Cardiac muscle cell (in vitro differentiated cells and primary cell): ENCODE measurements around the gene CPLX4. TPM values are rescaled to one million over a fixed set of nuclear protein-coding genes. Genes with fewer than 3 reads are reported as not detected.

Source experiments
- DNase-seq, 2 donors: peaks; one replicate each; pipeline versions ENCODE4 v3.0.0 to v3.0.0-alpha.2; 2010 to 2017; ENCODE audit warnings: low read depth in 1 of 2, low spot score in 1 of 2
- H3K27ac ChIP-seq: fragments of 200-600 bp; sonication (generic); 2 replicates; pipeline ENCODE4 v1.5.1; 2016
- H3K27me3 ChIP-seq: fragments of 200-600 bp; sonication (generic); 2 replicates; pipeline ENCODE4 v1.6.0; 2016; ENCODE audit warnings: control low read depth
- H3K36me3 ChIP-seq: fragments of 200-600 bp; sonication (generic); 2 replicates; pipeline ENCODE4 v1.5.1; 2016; ENCODE audit warnings: control low read depth
- H3K4me1 ChIP-seq: fragments of 200-600 bp; sonication (generic); 2 replicates; pipeline ENCODE4 v1.8.1; 2017; ENCODE audit warnings: low read depth, mild to moderate bottlenecking, mixed run types
- H3K4me3 ChIP-seq: fragments of 200-600 bp; sonication (generic); 2 replicates; pipeline ENCODE4 v1.5.1; 2016; ENCODE audit warnings: mild to moderate bottlenecking
- H3K9me3 ChIP-seq: fragments of 200-600 bp; sonication (generic); 2 replicates; pipeline ENCODE4 v1.5.1; 2017; ENCODE audit warnings: low read depth, mild to moderate bottlenecking, control low read depth
- polyA plus RNA-seq: library from polyadenylated mRNA; unstranded; fragments of >200 nt; fragmentation: Nextera tagmentation; extraction: Ambion mirVana; gene quantifications from 2 replicates; pipeline ENCODE4 v1.2.1, GENCODE V29; 2016
- total RNA-seq: library from RNA; depleted of rRNA; stranded (reverse); fragments of >200 nt; gene quantifications from 2 replicates; pipeline ENCODE4 v1.2.3, GENCODE V29; 2016
- TF ChIP-seq, protein P1 (sequence below): IDR thresholded peaks from 2 replicates; pipeline ENCODE4 v1.5.1; 2012; ENCODE audit warnings: low read depth, mild to moderate bottlenecking, low read length

Gene CPLX4
- total and polyA plus RNA-seq, 2 experiments from 2014 or later = not detected

DNA sequence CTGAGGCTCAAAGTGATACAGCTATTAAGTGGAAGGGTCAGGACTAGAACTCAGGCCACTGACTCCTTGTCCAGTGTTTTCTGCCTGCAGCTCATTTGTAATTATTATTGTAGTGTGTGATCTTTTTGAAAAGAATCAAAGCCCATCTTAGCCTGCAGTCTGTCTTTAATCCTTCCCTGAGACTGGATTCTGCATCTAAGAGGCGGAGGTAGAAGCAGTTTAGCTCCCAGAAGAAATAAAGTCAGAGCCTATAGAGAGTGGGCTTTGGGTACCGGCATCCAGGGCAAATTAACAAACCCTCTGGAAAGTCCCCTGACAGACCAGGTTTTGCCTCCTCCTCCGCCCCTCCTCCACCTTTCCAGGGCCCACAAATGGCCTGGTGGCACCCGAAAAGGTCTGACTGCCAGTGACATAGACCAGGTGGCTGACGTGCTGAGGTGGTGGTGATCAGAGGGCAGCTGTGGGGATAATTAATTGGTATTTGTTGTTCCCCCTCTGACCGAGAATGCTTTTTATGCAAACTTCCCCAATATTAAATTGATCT lies 43.0 kb downstream of the CPLX4 start:
- no peak for DNase-seq
- Histone ChIP-seq H3K4me3 (no peak overlapping the region), H3K27me3 (peaks cover 100% of the 10 kb centered on the region), H3K4me1 (no peaks in the 10 kb centered on the region), H3K36me3 (no peaks in the 10 kb centered on the region), H3K9me3 (no peaks in the 10 kb centered on the region), H3K27ac (no peak overlapping the region)
- TF ChIP-seq, protein P1, sequence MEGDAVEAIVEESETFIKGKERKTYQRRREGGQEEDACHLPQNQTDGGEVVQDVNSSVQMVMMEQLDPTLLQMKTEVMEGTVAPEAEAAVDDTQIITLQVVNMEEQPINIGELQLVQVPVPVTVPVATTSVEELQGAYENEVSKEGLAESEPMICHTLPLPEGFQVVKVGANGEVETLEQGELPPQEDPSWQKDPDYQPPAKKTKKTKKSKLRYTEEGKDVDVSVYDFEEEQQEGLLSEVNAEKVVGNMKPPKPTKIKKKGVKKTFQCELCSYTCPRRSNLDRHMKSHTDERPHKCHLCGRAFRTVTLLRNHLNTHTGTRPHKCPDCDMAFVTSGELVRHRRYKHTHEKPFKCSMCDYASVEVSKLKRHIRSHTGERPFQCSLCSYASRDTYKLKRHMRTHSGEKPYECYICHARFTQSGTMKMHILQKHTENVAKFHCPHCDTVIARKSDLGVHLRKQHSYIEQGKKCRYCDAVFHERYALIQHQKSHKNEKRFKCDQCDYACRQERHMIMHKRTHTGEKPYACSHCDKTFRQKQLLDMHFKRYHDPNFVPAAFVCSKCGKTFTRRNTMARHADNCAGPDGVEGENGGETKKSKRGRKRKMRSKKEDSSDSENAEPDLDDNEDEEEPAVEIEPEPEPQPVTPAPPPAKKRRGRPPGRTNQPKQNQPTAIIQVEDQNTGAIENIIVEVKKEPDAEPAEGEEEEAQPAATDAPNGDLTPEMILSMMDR = no peak

DNA sequence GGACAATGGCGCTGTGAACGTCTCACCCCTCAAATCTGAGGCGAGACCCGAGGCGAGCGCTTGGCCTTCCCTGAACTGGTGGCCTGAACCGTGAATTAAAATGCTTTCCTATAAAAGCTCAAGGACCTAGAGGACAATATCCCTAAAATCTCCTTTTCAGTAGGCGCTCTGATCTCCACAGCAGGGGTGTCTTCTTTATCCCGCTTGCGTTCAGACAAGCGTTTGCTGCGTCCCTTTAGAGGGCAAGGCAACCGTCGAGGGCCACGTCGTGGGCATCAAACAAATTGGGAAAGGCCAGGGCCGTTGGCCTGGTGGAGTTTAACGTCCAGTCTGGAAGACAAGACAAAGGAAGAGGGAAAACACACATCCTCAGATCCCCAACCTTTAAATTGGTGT lies 43.9 kb downstream of the CPLX4 start:
- TF ChIP-seq, protein P1 = no peak
- Histone ChIP-seq H3K27me3 (peaks cover 100% of the 10 kb centered on the region), H3K4me3 (no peak overlapping the region), H3K9me3 (no peaks in the 10 kb centered on the region), H3K36me3 (no peaks in the 10 kb centered on the region), H3K4me1 (no peaks in the 10 kb centered on the region), H3K27ac (no peak overlapping the region)
- no peak for DNase-seq

DNA sequence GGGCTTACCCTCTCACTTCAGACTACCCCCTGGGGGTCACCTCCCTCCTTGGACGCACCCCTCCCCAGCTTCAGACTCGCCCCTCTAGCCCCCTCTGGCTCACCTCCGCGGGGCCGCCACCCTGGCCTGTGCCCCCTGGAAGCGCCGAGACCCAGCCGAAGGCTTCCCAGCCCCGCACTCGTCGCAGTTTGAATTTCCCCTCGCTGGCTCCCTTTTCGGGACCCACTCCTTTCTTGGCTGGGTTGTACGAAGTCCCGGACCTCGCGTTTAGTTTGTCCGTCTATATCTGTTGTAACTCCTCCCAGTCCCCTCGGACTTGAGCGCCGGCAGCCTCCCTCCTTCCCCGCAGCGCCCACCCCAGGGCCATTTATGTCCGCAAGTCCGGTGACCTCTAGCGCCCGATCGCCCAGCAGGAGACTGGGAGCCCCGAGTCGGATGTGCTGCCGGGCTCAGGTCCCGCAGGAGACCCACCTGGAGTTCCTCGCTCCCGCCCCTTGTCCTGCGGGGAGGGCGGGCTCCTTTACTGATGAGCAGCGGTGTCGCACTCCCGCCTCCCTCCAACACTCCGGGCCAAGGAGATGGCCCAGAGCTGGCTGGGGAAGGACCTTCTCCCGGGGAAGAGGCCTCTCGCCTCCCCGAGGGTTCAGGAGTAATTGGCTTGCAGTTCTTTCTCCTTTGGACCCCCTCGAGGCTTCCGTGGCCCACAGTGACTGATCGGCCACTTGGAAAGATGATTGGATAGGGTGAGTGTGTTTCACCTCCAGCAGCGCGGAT lies 44.5 kb downstream of the CPLX4 start:
- no peaks in the 10 kb centered on the region for H3K36me3 ChIP-seq
- no peaks in the 10 kb centered on the region for H3K9me3 ChIP-seq
- H3K4me3 ChIP-seq = peak overlapping the region; percentile 6
- H3K4me1 ChIP-seq = no peaks in the 10 kb centered on the region
- TF ChIP-seq, protein P1 = no peak
- peaks cover 100% of the 10 kb centered on the region for H3K27me3 ChIP-seq
- no peak overlapping the region for H3K27ac ChIP-seq
- DNase-seq = peak in 1 of 2 donors; percentile 36

DNA sequence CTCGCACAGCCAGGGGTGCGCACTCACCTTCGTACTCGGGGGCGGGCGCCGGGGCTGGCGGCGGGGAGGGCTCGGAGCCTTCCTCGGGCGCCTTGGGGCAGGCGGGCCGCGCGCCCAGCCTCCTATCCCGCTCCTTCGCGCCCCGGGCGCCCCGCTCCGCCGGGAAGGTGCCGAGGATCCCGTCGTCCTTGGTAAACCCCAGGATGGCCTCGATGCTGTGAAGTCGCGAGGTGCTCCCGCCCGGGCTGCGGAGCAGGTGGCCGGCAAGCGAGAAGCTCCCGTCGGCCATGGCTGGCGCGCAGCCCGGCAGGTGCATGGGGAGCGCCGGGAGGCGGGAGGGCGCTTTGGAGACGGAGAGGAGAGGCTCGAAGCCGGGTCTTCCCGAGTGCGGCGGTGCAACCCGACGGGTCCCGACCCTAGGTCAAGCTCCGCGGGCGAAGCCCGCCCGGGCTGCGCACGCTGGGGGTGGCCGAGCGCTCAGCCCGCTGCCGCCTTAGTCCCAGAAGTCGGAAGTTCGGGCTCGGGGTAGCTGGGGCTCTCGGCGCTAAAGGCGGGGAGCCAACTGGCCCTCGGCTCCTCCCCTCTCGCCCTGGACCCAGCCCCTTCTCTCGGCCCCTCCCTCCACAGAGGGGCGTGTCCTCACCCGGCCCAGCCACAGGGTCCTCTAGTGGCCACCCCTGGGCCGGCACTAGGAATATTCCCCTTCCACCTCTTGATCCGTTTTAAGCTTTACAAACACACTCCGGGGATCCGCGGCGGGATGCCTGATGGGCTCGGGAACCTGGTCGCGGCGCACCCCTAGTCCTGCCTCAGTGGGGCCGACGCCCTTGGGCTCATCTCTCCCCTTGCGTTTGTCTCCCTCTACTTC lies 45.3 kb downstream of the CPLX4 start, which contains the start of gene RAX:
TSS of gene RAX (minus strand) at position 564 of the 868 bp plus-strand sequence. CDS start at position 316, 248 bp downstream.
- DNase-seq = peak; percentile 22 to 71
- Histone ChIP-seq H3K27ac (no peak within 1 kb of the TSS), H3K4me1 (no peaks in the 10 kb centered on the region)

DNA sequence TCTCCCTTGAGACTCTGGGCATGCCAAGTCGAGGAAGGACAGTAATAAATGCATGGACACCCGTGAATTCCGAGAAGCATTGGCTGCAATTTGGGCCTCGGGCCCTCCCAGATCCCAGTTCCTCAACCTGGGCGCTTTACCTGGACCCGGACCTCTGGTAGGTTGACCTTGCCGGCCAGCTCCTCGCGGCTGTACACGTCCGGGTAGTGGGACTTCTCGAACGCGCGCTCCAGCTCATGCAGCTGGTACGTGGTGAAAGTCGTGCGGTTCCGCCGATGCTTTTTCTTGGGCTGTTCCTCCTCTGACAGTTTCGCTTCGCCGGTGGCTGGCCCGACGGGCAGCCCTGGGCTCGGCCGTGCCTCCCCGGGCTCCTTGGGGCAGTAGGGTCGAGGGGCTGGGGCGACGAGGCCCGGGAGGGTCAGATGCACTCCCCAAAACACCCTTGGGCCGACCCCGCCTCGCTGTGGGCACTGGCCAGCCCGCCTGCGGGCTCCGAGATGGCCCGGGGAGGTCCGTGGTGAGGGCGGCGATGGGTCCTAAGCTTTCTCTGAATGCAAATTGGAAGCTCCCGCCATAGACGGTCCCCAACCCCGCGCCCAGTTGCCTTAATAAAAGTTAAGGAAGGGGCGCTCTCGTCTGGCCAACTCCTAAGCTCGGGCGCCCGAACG lies 46.1 kb downstream of the CPLX4 start:
- TF ChIP-seq, protein P1 = no peak
- Histone ChIP-seq H3K9me3 (no peaks in the 10 kb centered on the region), H3K4me1 (no peaks in the 10 kb centered on the region), H3K36me3 (no peaks in the 10 kb centered on the region), H3K27me3 (peaks cover 100% of the 10 kb centered on the region), H3K4me3 (peak overlapping the region; percentile 6), H3K27ac (no peak overlapping the region)
- DNase-seq = no peak

More for the DNA sequence above, 45.3 kb downstream of the CPLX4 start, which contains the start of gene RAX:
- Histone ChIP-seq H3K9me3 (no peaks in the 10 kb centered on the region), H3K36me3 (no peaks in the 10 kb centered on the region), H3K27me3 (peaks cover 100% of the 10 kb centered on the region), H3K4me3 (peak within 1 kb of the TSS; percentile 6)
- TF ChIP-seq, protein P1 = peak; percentile 23
